Inflammatory macrophage treated with lipopolysaccharide for 1 hour (primary cell): ENCODE data around the gene DGAT2.

ENCODE experiments used
- DNase-seq, 2 donors: peaks; one replicate each; pipeline ENCODE4 v3.0.0-alpha.2; 2020 to 2022

DGAT2 gene

DNA sequence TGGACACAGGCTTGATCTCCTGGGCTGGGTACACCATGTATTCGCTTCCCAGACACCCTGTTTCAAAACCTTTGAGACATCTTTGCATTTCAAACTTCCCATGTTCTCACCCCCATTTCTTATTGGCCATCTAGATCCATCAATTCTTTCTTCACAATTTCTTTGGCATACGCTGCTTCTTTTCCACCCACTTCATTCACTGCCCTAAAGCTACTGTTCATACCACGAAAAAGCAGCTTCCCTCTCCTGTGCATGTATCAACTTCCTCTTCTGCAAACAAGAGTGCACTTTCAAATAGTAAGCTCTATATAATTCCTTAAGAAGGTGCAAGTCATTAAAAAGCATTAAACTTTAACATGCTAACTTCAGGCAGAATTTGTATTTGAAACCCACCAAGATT, 67.8 kb downstream of the DGAT2 start:
- DNase-seq: peak; percentile 65 to 73

DNA sequence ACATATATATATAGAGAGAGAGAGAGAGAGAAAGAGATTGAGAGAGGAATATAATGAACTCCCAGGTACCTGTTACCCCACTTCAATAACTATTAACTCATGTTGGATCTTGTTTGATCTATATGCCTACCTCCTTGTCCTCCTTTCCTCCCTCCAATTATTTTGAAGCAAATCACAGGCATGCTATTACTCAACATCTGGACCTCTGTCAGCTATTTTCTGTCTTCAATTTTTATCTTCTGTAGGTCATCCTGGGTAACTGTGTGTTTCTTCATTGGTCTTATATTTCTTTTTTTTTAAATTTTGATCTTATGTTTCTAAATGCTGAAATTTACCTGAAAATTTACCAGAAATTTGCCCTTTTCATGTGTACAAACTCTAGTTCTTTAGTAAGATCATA, 71.3 kb downstream of the DGAT2 start:
- no peak for DNase-seq

DNA sequence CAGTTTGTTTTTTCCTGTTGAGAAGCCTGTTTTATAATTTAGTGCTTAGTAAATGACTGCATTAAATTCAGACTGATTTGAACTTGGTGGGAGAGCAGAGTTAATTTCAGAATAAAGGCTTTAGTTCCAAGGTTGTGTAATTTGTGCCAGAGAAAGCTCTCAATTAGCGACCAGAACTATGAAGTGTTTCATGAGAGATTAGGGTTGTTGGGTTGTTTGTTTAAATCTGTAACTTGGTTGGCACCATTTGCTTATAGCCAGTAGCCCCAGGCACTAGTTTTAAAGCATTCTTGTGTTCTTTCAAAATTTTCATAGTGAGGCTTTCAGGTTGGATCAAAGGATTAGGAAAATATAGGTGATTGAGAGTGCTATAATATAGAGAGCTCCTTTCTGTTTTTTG, 71.9 kb downstream of the DGAT2 start:
- no peak for DNase-seq

DNA sequence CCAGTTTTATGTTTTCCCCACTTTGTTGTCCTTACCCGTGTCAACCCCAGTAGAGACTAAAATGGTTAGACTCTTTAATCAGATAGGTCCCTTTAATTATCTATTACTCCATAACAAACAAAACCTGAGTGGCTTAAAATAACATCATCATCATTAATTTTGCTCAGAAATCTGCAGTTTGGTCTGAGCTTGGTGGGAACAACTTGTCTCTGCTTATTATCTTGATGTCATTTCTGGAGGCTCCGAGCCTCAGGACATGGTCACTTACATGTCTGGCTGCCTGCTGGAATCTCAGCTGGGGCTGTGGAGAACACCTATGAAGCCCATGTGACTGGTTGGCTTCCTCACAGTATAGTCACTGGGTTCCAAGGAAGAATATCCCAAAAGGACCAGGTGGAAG, 73.2 kb downstream of the DGAT2 start:
- no peak for DNase-seq

DNA sequence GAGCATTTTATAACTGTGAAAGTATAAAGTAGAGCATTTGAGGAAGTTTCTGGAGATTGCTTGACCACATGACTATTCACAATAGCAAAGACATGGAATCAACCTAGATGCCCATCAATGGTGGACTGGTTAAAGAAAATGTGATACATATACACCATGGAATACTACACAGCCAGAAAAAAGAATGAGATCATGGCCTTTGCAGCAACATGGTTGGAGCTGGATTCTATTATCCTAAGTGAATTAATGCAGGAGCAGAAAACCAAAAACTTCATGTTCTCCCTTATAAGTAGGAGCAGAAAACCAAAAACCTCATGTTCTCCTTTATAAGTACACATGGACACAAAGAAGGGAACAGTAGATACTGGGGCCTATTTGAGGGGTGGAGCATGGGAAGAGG, 76.7 kb downstream of the DGAT2 start:
- DNase-seq: no peak

DNA sequence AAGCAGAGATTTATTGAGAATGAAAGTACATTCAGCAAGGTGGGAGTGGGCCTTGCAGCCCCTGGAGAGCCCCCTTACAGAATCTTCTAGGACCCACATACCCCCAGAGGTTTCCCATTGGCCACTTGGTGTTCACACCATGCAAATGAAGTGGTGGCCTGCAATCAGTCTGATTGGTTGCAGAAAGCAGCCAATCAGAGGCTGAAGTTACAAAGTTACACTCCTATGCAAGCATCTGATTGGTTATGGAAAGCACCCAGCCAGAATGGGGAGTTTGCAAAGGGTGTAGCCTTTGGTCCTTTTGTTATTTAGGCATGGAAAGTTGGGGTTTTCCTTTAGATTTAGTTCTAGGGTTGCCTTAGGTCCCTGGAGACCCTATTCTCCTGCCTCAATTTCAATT, 81.3 kb downstream of the DGAT2 start:
- DNase-seq: no peak

DNA sequence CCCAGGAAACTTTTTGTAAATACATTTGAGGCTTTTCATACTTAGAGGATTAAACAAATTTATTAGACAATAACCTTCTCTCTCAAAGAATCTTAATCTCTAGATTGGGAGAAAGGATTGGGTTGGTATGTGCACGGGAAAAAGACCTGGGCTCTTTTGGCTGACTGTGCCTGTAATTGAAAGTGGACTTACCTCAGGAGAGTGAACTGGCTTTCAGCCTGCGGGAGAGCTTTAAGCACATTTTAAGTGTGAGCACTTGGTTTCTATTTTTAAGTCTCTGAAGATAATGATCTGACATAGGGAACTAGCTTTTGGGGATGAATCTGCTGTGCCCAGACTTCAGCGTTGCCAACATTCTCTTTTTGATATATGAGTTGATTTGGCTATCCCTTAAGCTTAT, 82.2 kb downstream of the DGAT2 start:
- DNase-seq: no peak
